GM19328 (cell line): ENCODE data around the gene OR2M2.

ENCODE experiments used
- ATAC-seq: cut with Tn5 transposase; IDR thresholded peaks from one replicate; pipeline ENCODE4 v1.9.1; 2021; ENCODE audit warnings: mild to moderate bottlenecking, moderate library complexity; ENCODE audit not compliant: unreplicated experiment

OR2M2 gene

GRCh38 chr1:248174521-248174920, at the start of gene OR2M2:
Gene OR2M2, plus strand, starts transcription at chr1:248174821. Its CDS starts 5,165 bp downstream, at chr1:248179986.
- no peak for ATAC-seq

GRCh38 chr1:248127653-248128052, 47.0 kb upstream of the OR2M2 start:
- no peak for ATAC-seq

- no peak for ATAC-seq
Observed at GRCh38 chr1:248136811-248137210, 37.8 kb upstream of the OR2M2 start.

- no peak for ATAC-seq
Observed at GRCh38 chr1:248140846-248141245, 33.8 kb upstream of the OR2M2 start.

GRCh38 chr1:248143311-248143710, 31.3 kb upstream of the OR2M2 start:
- ATAC-seq: no peak

- no peak for ATAC-seq
Observed at GRCh38 chr1:248144513-248145198, 30.0 kb upstream of the OR2M2 start, which contains the start of gene OR2M5. Gene OR2M5, plus strand, starts transcription at chr1:248145148. Its CDS starts 0 bp downstream, at chr1:248145148.

GRCh38 chr1:248152056-248152827, 22.4 kb upstream of the OR2M2 start:
- ATAC-seq: no peak

- ATAC-seq: no peak
Observed at GRCh38 chr1:248155927-248156326, 18.7 kb upstream of the OR2M2 start.

- ATAC-seq: no peak
Observed at GRCh38 chr1:248158758-248159157, 15.9 kb upstream of the OR2M2 start.

GRCh38 chr1:248164031-248164430, 10.6 kb upstream of the OR2M2 start:
- no peak for ATAC-seq

- ATAC-seq: no peak
Observed at GRCh38 chr1:248165186-248165585, 9.4 kb upstream of the OR2M2 start.

GRCh38 chr1:248183996-248184395, 9.4 kb downstream of the OR2M2 start:
- no peak for ATAC-seq

GRCh38 chr1:248187363-248187762, 12.7 kb downstream of the OR2M2 start:
- no peak for ATAC-seq

- no peak for ATAC-seq
Observed at GRCh38 chr1:248189026-248189425, 14.4 kb downstream of the OR2M2 start.

GRCh38 chr1:248194117-248194516, 19.5 kb downstream of the OR2M2 start:
- ATAC-seq: no peak

- no peak for ATAC-seq
Observed at GRCh38 chr1:248196965-248197364, 22.3 kb downstream of the OR2M2 start, which contains the start of gene OR2M3. Gene OR2M3, plus strand, starts transcription at chr1:248197265. Its CDS starts 5,803 bp downstream, at chr1:248203068.

- ATAC-seq: no peak
Observed at GRCh38 chr1:248215880-248216279, 41.3 kb downstream of the OR2M2 start.

GRCh38 chr1:248225537-248225936, 50.9 kb downstream of the OR2M2 start:
- no peak for ATAC-seq

- ATAC-seq: no peak
Observed at GRCh38 chr1:248229360-248229908, 54.8 kb downstream of the OR2M2 start.
